HepG2 (cell line): ENCODE results near the gene MAP1LC3C. TPM values are rescaled to one million over a fixed set of nuclear protein-coding genes. Genes with fewer than 3 reads are reported as not detected.

Source experiments
- ATAC-seq: fragments of 200-7000 bp; cut with Tn5 transposase; 3 replicates; pipeline ENCODE4 v1.9.1; 2020; ENCODE audit warnings: mild to moderate bottlenecking, moderate library complexity
- BruUV-seq: library from RNA; stranded (reverse); fragments of 400-500 nt; replicated peaks from 2 replicates; lab custom pipeline; 2021; lab: Mats Ljungman, UMichigan
- CTCF ChIA-PET: fragments of 300-600 bp; formaldehyde crosslinking; extraction: SDS; loops from one replicate; lab custom pipeline; 2021; ENCODE audit warnings: low total read pairs, inconsistent platforms, low intra/inter-chr PET ratio; lab: Yijun Ruan, JAX
- POLR2A ChIA-PET: fragments of 350-600 bp; sonication (Branson Sonifier 250); formaldehyde crosslinking; loops from one replicate; lab custom pipeline; 2020; ENCODE audit warnings: antibody characterized with exemption, inconsistent platforms; lab: Yijun Ruan, JAX
- DNase-seq: peaks from one replicate; pipeline ENCODE4 v3.0.0-alpha.2; 2015; ENCODE audit warnings: low spot score
- FAIRE-seq: peaks from 3 replicates; lab custom pipeline; 2011; peaks lifted over from hg19 to GRCh38; lab: Jason Lieb, UNC
- H2AFZ ChIP-seq: one replicate; pipeline ENCODE4 v1.6.1; 2011; ENCODE audit warnings: low read length, inconsistent platforms
- H3K27ac ChIP-seq: fragments of 300-600 bp; 3 replicates; pipeline ENCODE4 v1.8.0; 2011; ENCODE audit warnings: mixed run types, mild to moderate bottlenecking, mixed read lengths, low read length, inconsistent platforms; ENCODE audit not compliant: insufficient read depth; ENCODE audit errors: extremely low read length
- H3K27me3 ChIP-seq, 2 experiments: fragments of 200-600 bp in 1 of 2; 2 replicates in 1 of 2; 3 replicates in 1 of 2; pipeline versions ENCODE4 v1.6.0 to v1.8.0; 2011; ENCODE audit warnings: low read length in 2 of 2, mild to moderate bottlenecking in 2 of 2, moderate library complexity in 2 of 2, inconsistent platforms in 1 of 2; ENCODE audit not compliant: insufficient read depth in 2 of 2, control insufficient read depth in 1 of 2
- H3K36me3 ChIP-seq, 2 experiments: fragments of 200-600 bp in 1 of 2; replicated peaks in 1 of 2; 2 replicates in 1 of 2; 3 replicates in 1 of 2; pipeline versions ENCODE4 v1.5.1 to v1.8.0; 2011; ENCODE audit warnings: low read length in 2 of 2, inconsistent platforms in 1 of 2; ENCODE audit not compliant: insufficient read depth in 2 of 2, control insufficient read depth in 1 of 2
- H3K4me1 ChIP-seq: 2 replicates; pipeline ENCODE4 v1.5.1; 2012; ENCODE audit warnings: low read length, inconsistent platforms; ENCODE audit not compliant: insufficient read depth
- H3K4me2 ChIP-seq: 2 replicates; pipeline ENCODE4 v1.6.0; 2011; ENCODE audit warnings: low read depth, low read length, inconsistent platforms
- H3K4me3 ChIP-seq, 3 experiments: fragments of 200-600 bp in 1 of 3; sonication (generic), shearing (Covaris generic) in 1 of 3; replicated peaks in 1 of 3; 2 replicates each; pipeline ENCODE4 v1.5.1; 2011 to 2016; ENCODE audit warnings: low read length in 3 of 3, inconsistent platforms in 2 of 3, low read depth in 2 of 3, mild to moderate bottlenecking in 2 of 3, control low read depth in 1 of 3, mixed read lengths in 1 of 3; ENCODE audit not compliant: insufficient read depth in 1 of 3
- H3K79me2 ChIP-seq: one replicate; pipeline ENCODE4 v1.6.1; 2011; ENCODE audit warnings: low read length, inconsistent platforms; ENCODE audit not compliant: insufficient read depth
- H3K9ac ChIP-seq: 2 replicates; pipeline ENCODE4 v1.6.0; 2011; ENCODE audit warnings: mild to moderate bottlenecking, low read depth, low read length, inconsistent platforms; ENCODE audit not compliant: insufficient read depth
- H3K9me3 ChIP-seq: 2 replicates; pipeline ENCODE4 v1.5.1; 2012; ENCODE audit warnings: mild to moderate bottlenecking, low read length
- H4K20me1 ChIP-seq: 2 replicates; pipeline ENCODE4 v1.6.0; 2011; ENCODE audit warnings: inconsistent platforms, mild to moderate bottlenecking, low read length, moderate library complexity; ENCODE audit not compliant: insufficient read depth
- FOXM1 ChIP-seq: sonication (generic); formaldehyde crosslinking; IDR thresholded peaks from 2 replicates; pipeline ENCODE4 v1.5.0; 2020; ENCODE audit warnings: missing genetic modification reagents
- GABPB1 ChIP-seq: IDR thresholded peaks from 2 replicates; pipeline ENCODE4 v1.6.1; 2016; ENCODE audit warnings: mild to moderate bottlenecking, missing genetic modification reagents, moderate library complexity, missing compliant biosample characterization
- KAT8 ChIP-seq: IDR thresholded peaks from 2 replicates; pipeline ENCODE4 v1.6.1; 2016; ENCODE audit warnings: missing genetic modification reagents, missing compliant biosample characterization
- KLF13 ChIP-seq: sonication (generic); formaldehyde crosslinking; IDR thresholded peaks from 2 replicates; pipeline ENCODE4 v1.4.0; 2020; ENCODE audit warnings: mild to moderate bottlenecking, missing genetic modification reagents
- MNT ChIP-seq: fragments of 450-650 bp; IDR thresholded peaks from 2 replicates; pipeline ENCODE4 v1.6.1; 2016
- NFKBIZ ChIP-seq: IDR thresholded peaks from 2 replicates; pipeline ENCODE4 v1.6.1; 2018; ENCODE audit warnings: missing genetic modification reagents, missing compliant biosample characterization
- PITX1 ChIP-seq: sonication (generic); formaldehyde crosslinking; IDR thresholded peaks from 2 replicates; pipeline ENCODE4 v1.5.1; 2020; ENCODE audit warnings: mild to moderate bottlenecking, missing genetic modification reagents
- POLR2A ChIP-seq, 2 experiments: IDR thresholded peaks; 2 replicates each; pipeline ENCODE4 v1.6.1; 2011; ENCODE audit warnings: low read depth in 2 of 2, low read length in 2 of 2, mild to moderate bottlenecking in 1 of 2, moderate library complexity in 1 of 2; ENCODE audit not compliant: insufficient read depth in 1 of 2
- SAP130 ChIP-seq: IDR thresholded peaks from 2 replicates; pipeline ENCODE4 v1.6.1; 2016; ENCODE audit warnings: low read depth
- SPEN ChIP-seq: sonication (generic); formaldehyde crosslinking; IDR thresholded peaks from 2 replicates; pipeline ENCODE4 v1.5.1; 2020; ENCODE audit warnings: low read depth, mild to moderate bottlenecking, missing genetic modification reagents
- U2AF2 ChIP-seq: fragments of 200-400 bp; formaldehyde crosslinking; IDR thresholded peaks from 2 replicates; pipeline ENCODE4 v1.6.1; 2017; ENCODE audit warnings: low read depth, mild to moderate bottlenecking, low read length
- YEATS4 ChIP-seq: sonication (generic); formaldehyde crosslinking; IDR thresholded peaks from 2 replicates; pipeline ENCODE4 v1.4.0; 2020; ENCODE audit warnings: missing genetic modification reagents, borderline replicate concordance
- ZBTB37 ChIP-seq: sonication (generic); formaldehyde crosslinking; IDR thresholded peaks from 2 replicates; pipeline ENCODE4 v1.4.0; 2020; ENCODE audit warnings: mild to moderate bottlenecking, missing genetic modification reagents
- ZNF17 ChIP-seq: sonication (generic); formaldehyde crosslinking; IDR thresholded peaks from 2 replicates; pipeline ENCODE4 v1.5.0; 2020; ENCODE audit warnings: mild to moderate bottlenecking, missing genetic modification reagents
- ZNF34 ChIP-seq: sonication (generic); formaldehyde crosslinking; IDR thresholded peaks from 2 replicates; pipeline ENCODE4 v1.4.0; 2020; ENCODE audit warnings: mild to moderate bottlenecking, missing genetic modification reagents, borderline replicate concordance
- ZNF407 ChIP-seq: sonication (generic); formaldehyde crosslinking; IDR thresholded peaks from one replicate; pipeline ENCODE4 v1.5.1; 2020; ENCODE audit warnings: mild to moderate bottlenecking, missing genetic modification reagents; ENCODE audit errors: not compliant biosample characterization
- ZNF616 ChIP-seq: sonication (generic); formaldehyde crosslinking; IDR thresholded peaks from 2 replicates; pipeline ENCODE4 v1.5.0; 2020; ENCODE audit warnings: low read depth, mild to moderate bottlenecking, missing genetic modification reagents
- WGBS: methylation state at CpG from one replicate; pipeline ENCODE4 v1.1.6; 2017; ENCODE audit warnings: low lambda C conversion rate; 5-methylcytosine and 5-hydroxymethylcytosine counted together
- in situ Hi-C: cut with HindIII; loops from 2 replicates; pipeline ENCODE4 v1.10.0; 2017; ENCODE audit warnings: low pct_unique_long_range_greater_than_20kb; ENCODE audit not compliant: extremely low pct_ligation_motif_present
- intact Hi-C: fragments of 100-400 bp; cut with micrococcal nuclease; formaldehyde crosslinking; loops from one replicate; pipeline ENCODE4 v1.10.0; 2022; ENCODE audit not compliant: unreplicated experiment
- polyA plus RNA-seq, 8 experiments: library from polyadenylated mRNA; depleted of rRNA in 3 of 8; stranded (reverse) in 7 of 8; unstranded in 1 of 8; fragments of >200 nt; fragmentation: Illumina TruSeq in 4 of 8; extraction: Trizol in 4 of 8; gene quantifications; 2 replicates each; pipeline versions ENCODE4 v1.2.1 to v1.2.3, GENCODE V29; 2011 to 2016; ENCODE audit warnings: low read depth in 4 of 8, missing spikeins in 1 of 8, mixed read lengths in 1 of 8; ENCODE audit not compliant: insufficient read depth in 1 of 8
- total RNA-seq, 5 experiments: library from RNA; depleted of rRNA; stranded (reverse); fragments of >200 nt; fragmentation: Illumina TruSeq; extraction: Trizol; gene quantifications; 2 replicates each; pipeline ENCODE4 v1.2.3, GENCODE V29; 2016; ENCODE audit warnings: low read depth in 1 of 5

Gene MAP1LC3C
- total and polyA plus RNA-seq, 2 of the 13 experiments (the other 11 are each of a cell fraction or from before 2014, with no cell fraction given): not detected

GRCh38 chr1:242033447-242033846 is 34.5 kb upstream of the MAP1LC3C start:
- no peak for ATAC-seq
- 46% methylated on average over 4 of the region's 4 CpGs for WGBS
- BruUV-seq: no TSS peak
- H3K36me3 ChIP-seq: no peaks in the 10 kb centered on the region
- no peak for FAIRE-seq
- H3K4me3 ChIP-seq: no peak overlapping the region
- H3K4me1 ChIP-seq: no peaks in the 10 kb centered on the region
- H3K79me2 ChIP-seq: no peaks in the 10 kb centered on the region
- H2AFZ ChIP-seq: no peak overlapping the region
- no peak overlapping the region for H3K27ac ChIP-seq
- in situ Hi-C loops (no loop called here), intact Hi-C loops (no loop called here)
- ChIA-PET POLR2A (no interaction called here), CTCF (no interaction called here)
- no peaks in the 10 kb centered on the region for H3K27me3 ChIP-seq
- TF ChIP-seq ZNF34 (CRISPR knock-in tag) (no peak), GABPB1 (no peak), U2AF2 (no peak), NFKBIZ (CRISPR knock-in tag) (no peak), ZNF17 (CRISPR knock-in tag) (no peak), YEATS4 (CRISPR knock-in tag) (no peak), KLF13 (no peak), FOXM1 (no peak), PITX1 (CRISPR knock-in tag) (no peak), POLR2A (IDR thresholded peaks at IDR 0.05; ENCODE audit: insufficient read depth in 1 of 2, low read depth in 2 of 2, low read length in 2 of 2) (no peak), KAT8 (CRISPR knock-in tag) (no peak), ZNF407 (no peak), SPEN (no peak), SAP130 (CRISPR knock-in tag) (no peak), MNT (no peak), ZBTB37 (CRISPR knock-in tag) (no peak), ZNF616 (CRISPR knock-in tag) (no peak)
- H3K4me2 ChIP-seq: no peak overlapping the region
- no peaks in the 10 kb centered on the region for H4K20me1 ChIP-seq
- DNase-seq: no peak
- no peaks in the 10 kb centered on the region for H3K9me3 ChIP-seq
- no peak overlapping the region for H3K9ac ChIP-seq
